ENCODE measurements around the gene CFAP299. TPM values are rescaled to one million over a fixed set of nuclear protein-coding genes. Genes with fewer than 3 reads are reported as not detected.

The CFAP299 gene
- polyA plus RNA-seq, 1 experiment, result 3.3 TPM

GRCh38 chr4:80610845-80611677 is 275.5 kb downstream of the CFAP299 start:
- Histone ChIP-seq H3K4me3 (ENCODE audit: low read depth, low read length) (no peak overlapping the region), H3K27me3 (ENCODE audit: control insufficient read depth, insufficient read depth, low read length) (no peaks in the 10 kb centered on the region), H3K36me3 (ENCODE audit: control insufficient read depth, insufficient read depth, low read length) (no peaks in the 10 kb centered on the region)
- no peak for DNase-seq (ENCODE audit: low read depth)
- ChIA-PET POLR2A (no interaction called here), CTCF (no interaction called here)
- TF ChIP-seq CTCF (IDR thresholded peaks at IDR 0.05; ENCODE audit: insufficient read depth, low read depth, low read length), result no peak

- no peaks in the 10 kb centered on the region for H3K36me3 ChIP-seq (ENCODE audit: control insufficient read depth, insufficient read depth, low read length)
- POLR2A ChIA-PET, result no interaction called here
- DNase-seq (ENCODE audit: low read depth), result no peak
- CTCF ChIA-PET, result no interaction called here
- H3K27me3 ChIP-seq (ENCODE audit: control insufficient read depth, insufficient read depth, low read length), result no peaks in the 10 kb centered on the region
- no peak overlapping the region for H3K4me3 ChIP-seq (ENCODE audit: low read depth, low read length)
- TF ChIP-seq CTCF (IDR thresholded peaks at IDR 0.05; ENCODE audit: insufficient read depth, low read depth, low read length), result no peak
Observed at GRCh38 chr4:80611678-80611979, 276.1 kb downstream of the CFAP299 start.

- CTCF ChIA-PET, result no interaction called here
- Histone ChIP-seq H3K36me3 (ENCODE audit: control insufficient read depth, insufficient read depth, low read length) (no peaks in the 10 kb centered on the region), H3K27me3 (ENCODE audit: control insufficient read depth, insufficient read depth, low read length) (no peaks in the 10 kb centered on the region), H3K4me3 (ENCODE audit: low read depth, low read length) (no peak overlapping the region)
- DNase-seq (ENCODE audit: low read depth), result no peak
- POLR2A ChIA-PET, result no interaction called here
- TF ChIP-seq CTCF (IDR thresholded peaks at IDR 0.05; ENCODE audit: insufficient read depth, low read depth, low read length), result no peak
Observed at GRCh38 chr4:80613470-80613869, 277.9 kb downstream of the CFAP299 start.

- Histone ChIP-seq H3K27me3 (ENCODE audit: control insufficient read depth, insufficient read depth, low read length) (no peaks in the 10 kb centered on the region), H3K4me3 (ENCODE audit: low read depth, low read length) (no peak overlapping the region), H3K36me3 (ENCODE audit: control insufficient read depth, insufficient read depth, low read length) (no peaks in the 10 kb centered on the region)
- TF ChIP-seq CTCF (IDR thresholded peaks at IDR 0.05; ENCODE audit: insufficient read depth, low read depth, low read length), result no peak
- DNase-seq (ENCODE audit: low read depth), result no peak
- CTCF ChIA-PET, result no interaction called here
- POLR2A ChIA-PET, result no interaction called here
Observed at GRCh38 chr4:80614319-80614718, 278.8 kb downstream of the CFAP299 start.

GRCh38 chr4:80615099-80615498 is 279.6 kb downstream of the CFAP299 start:
- no peaks in the 10 kb centered on the region for H3K36me3 ChIP-seq (ENCODE audit: control insufficient read depth, insufficient read depth, low read length)
- ChIA-PET CTCF (interaction anchor here (1.0 to 1.1 kb wide), 2 partner anchors 9 to 30 kb away, joined by 3 to 4 read pairs; no protein-coding TSS in a partner anchor), POLR2A (no interaction called here)
- no peak for DNase-seq (ENCODE audit: low read depth)
- H3K27me3 ChIP-seq (ENCODE audit: control insufficient read depth, insufficient read depth, low read length), result no peaks in the 10 kb centered on the region
- TF ChIP-seq CTCF (IDR thresholded peaks at IDR 0.05; ENCODE audit: insufficient read depth, low read depth, low read length), result no peak
- H3K4me3 ChIP-seq (ENCODE audit: low read depth, low read length), result no peak overlapping the region

Measured in BJ (cell line).